T follicular helper cell (primary cell): ENCODE results near the gene POU6F2.
"Not testable (repeated sequence)": the region's sequence is repeated elsewhere in the genome, so short reads cannot be mapped to it uniquely, and the experiment has no call there.

ENCODE experiments used
- DNase-seq: peaks from one replicate; pipeline ENCODE4 v3.0.0-alpha.2; 2020; ENCODE audit warnings: low read depth

The POU6F2 gene

GRCh38 chr7:39186671-39187070 lies 209.0 kb downstream of the POU6F2 start:
- DNase-seq: no peak

DNA sequence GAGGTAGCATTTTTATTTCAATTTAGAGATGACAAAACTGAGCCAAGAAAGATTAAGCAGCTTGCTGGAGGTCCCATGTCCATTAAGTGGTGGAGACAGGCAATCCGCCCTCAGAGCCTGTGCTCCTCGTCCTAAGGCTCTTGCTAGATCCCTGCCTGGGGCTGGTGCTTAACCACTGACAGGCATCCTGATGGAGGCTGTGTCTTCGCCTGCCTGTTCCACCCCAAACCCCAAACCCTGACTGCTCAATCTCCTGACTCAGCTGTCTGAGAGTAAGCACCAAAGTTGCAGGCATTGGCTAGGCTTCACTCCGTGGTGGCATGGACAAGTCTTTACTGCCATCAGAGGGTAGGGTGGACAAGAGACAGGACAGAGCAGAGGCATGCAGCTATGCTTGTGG lies 209.4 kb downstream of the POU6F2 start:
- no peak for DNase-seq

GRCh38 chr7:39192476-39192875 lies 214.8 kb downstream of the POU6F2 start:
- no peak for DNase-seq

- DNase-seq: not testable (repeated sequence)
Observed at GRCh38 chr7:39194388-39194787, 216.7 kb downstream of the POU6F2 start.

DNA sequence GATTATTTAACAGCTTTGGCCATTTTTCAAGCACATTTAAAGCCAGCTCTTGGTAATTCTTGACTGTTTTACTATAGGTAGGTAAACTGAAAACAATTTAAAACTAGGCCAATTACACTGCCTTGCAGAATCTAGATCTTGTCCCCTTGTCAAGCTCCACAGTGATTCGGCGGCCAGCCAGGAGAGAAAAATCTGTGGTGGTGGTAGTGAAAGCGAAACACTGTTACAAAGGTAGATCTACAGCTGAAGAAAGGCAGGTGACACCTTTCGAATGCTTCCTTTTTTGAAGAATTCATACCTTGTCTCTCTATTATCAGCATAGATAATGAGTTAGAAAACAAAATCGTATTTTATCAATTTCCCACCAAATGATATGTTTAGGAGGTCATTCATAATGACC lies 218.3 kb downstream of the POU6F2 start:
- DNase-seq: no peak

DNA sequence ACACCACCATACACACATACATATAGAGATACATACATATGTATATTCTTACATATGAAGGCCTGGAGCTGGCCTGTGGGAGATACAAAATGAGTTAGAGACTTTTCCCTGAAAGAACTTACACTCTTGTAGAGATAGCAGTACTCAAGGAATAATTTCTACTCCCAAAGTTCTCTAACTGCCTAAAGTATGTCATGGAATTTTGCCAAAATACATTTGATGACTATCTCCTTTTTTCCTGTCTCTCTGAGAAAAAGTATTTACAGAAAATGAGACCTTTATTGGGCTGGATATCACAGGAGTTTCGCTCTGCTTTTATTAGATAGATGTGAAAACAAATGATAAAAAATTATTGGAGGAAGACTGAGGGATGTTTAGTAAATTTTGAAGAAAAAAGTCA lies 220.1 kb downstream of the POU6F2 start:
- DNase-seq: no peak

GRCh38 chr7:39198556-39198955 lies 220.8 kb downstream of the POU6F2 start:
- DNase-seq: no peak

DNA sequence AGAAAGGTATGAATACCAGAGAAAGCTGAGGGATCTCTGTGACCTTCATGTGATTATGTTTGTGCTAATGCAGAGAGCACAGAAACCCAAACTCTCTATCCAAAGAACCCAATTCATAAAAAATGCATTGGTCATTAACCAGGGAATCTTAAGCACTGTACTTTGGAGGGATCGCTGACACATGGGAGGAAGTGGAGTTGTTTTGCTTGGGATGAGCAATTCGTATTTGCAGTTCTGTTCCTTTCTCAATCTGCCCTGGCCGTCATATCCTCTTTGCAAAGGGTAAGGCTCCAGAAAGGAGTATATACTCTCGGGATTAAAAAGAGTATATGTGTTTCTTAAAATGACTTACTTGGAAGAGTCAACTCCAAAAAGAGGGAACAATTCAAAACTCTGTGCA lies 221.3 kb downstream of the POU6F2 start:
- DNase-seq: no peak

- no peak for DNase-seq
Observed at GRCh38 chr7:39199951-39200350, 222.2 kb downstream of the POU6F2 start.

- no peak for DNase-seq
Observed at GRCh38 chr7:39202041-39202440, 224.3 kb downstream of the POU6F2 start.

DNA sequence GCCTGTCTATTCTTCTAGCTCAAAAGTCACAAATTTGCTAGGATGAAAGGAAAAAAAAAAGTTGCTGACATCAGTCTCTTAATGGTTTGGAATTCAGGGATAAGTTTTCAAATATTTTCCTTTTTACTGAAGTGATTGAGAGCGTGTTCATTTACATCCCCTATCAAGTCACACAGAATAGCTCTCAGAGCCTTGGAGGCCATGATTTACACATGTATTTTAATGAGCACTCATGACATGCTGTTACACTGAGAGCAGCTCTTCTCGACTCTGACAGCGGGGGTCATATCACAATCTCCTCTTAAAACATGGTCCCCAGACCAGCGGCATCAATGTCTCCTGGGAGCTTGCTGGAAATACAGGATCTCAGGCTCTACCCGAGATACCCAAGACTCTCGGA lies 232.7 kb downstream of the POU6F2 start:
- DNase-seq: no peak

DNA sequence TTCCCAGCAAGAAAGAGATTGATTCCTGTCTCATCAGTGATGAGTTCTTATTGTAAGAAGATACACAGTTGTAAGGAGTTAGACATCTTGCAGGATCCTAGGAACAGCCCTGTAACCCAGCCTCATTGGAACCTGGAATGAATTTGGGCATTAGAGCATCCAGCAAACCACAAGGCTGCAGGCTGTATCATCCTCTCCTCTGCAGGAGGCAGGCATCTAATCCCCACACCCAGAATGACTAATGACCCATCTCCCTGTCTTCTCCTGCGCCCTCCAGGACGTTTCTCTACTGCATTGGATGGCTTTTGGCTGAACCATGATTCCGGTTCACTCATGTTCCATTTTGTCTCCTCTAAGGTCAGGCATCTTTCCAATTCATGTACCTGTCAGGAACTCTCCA lies 233.9 kb downstream of the POU6F2 start:
- no peak for DNase-seq

- no peak for DNase-seq
Observed at GRCh38 chr7:39212876-39213275, 235.2 kb downstream of the POU6F2 start.

- no peak for DNase-seq
Observed at GRCh38 chr7:39217783-39218182, 240.1 kb downstream of the POU6F2 start.

DNA sequence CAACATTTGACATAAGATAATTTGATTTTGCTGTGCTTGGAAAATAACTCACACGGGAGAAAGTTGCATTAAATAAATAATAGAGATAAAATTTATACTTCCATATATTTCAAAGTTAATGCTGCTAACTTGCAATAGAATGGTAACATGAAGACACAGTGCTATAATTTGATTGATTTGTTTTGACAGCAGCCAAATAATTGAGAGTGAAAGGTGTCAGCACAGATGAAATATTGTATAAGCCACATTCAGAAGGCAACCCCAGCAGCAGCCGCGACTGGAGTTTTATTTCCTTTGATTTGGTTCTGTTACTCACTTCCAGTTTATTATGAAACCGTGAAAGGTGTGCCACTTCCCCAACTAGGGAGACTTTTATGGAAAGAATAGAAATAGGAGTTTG lies 242.2 kb downstream of the POU6F2 start:
- no peak for DNase-seq

- no peak for DNase-seq
Observed at GRCh38 chr7:39221901-39222300, 244.2 kb downstream of the POU6F2 start.

- no peak for DNase-seq
Observed at GRCh38 chr7:39228946-39229345, 251.2 kb downstream of the POU6F2 start.

- no peak for DNase-seq
Observed at GRCh38 chr7:39233851-39234529, 256.3 kb downstream of the POU6F2 start.

DNA sequence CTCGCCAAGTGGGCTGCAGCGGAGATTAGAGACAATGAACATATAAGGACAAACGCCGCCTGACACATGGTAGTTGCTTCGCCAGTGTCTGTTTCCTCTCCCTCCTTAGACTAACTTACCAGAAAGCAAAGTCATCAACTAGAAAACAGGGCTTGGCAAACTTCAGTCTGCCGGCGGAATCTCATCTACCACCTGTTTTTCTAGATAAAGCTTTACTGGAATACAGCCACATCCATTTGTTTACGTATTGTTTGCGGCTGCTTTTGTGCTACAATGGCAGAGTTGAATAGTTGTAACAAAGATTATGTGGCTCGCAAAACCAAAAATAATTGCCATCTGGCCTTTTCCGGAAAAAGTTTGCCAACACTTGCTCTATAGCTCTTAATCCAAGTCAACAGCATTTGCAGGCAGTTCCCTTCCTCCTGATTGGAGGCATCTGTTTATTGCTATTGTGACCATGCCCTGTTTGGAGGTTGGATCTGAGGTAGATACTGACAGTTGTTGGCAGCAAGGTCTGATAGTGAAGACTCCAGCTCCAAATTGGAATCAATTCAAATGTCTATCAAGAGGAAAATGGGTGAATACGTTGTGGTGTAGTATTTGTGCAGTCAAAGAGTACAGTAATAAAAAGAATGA lies 260.6 kb downstream of the POU6F2 start:
- DNase-seq: no peak

- DNase-seq: no peak
Observed at GRCh38 chr7:39240864-39241263, 263.2 kb downstream of the POU6F2 start.

- no peak for DNase-seq
Observed at GRCh38 chr7:39247576-39247975, 269.9 kb downstream of the POU6F2 start.

- no peak for DNase-seq
Observed at GRCh38 chr7:39248041-39248691, 270.5 kb downstream of the POU6F2 start.

- no peak for DNase-seq
Observed at GRCh38 chr7:39248692-39249090, 271.0 kb downstream of the POU6F2 start.
